ENCODE measurements around the gene NPM3. TPM values are rescaled to one million over a fixed set of nuclear protein-coding genes. Genes with fewer than 3 reads are reported as not detected.

Gene NPM3
- total and polyA plus RNA-seq, 2 of the 8 experiments (the other 6 are each of a cell fraction or from before 2014, with no cell fraction given), result 127 to 175 TPM

GRCh38 chr10:101785801-101786200 lies 2.6 kb upstream of the NPM3 start:
- Histone ChIP-seq H2BK20ac (ENCODE audit: low read length) (no peak overlapping the region), H3K79me2 (ENCODE audit: control insufficient read depth in 1 of 2, insufficient read depth in 2 of 2, low read length in 2 of 2) (peaks cover 0 to 8% of the 10 kb centered on the region in 2 experiments; a peak in 1 of 4 replicates), H3K27ac (ENCODE audit: low read depth, low read length) (no peak overlapping the region), H3K27me3 (replicated peaks in 1 of 4; ENCODE audit: control insufficient read depth in 3 of 4, extremely low read depth in 1 of 4, insufficient read depth in 3 of 4, low read length in 3 of 4) (peaks cover 0 to 1% (median under 1%) of the 10 kb centered on the region in 4 experiments; a peak in 2 of 7 replicates), H4K91ac (replicated peaks; ENCODE audit: insufficient read length, low read length) (no peak overlapping the region), H3K36me3 (ENCODE audit: control insufficient read depth in 2 of 4, insufficient read depth in 4 of 4, low read length in 3 of 4) (peaks cover 12 to 45% (median 36%) of the 10 kb centered on the region in 4 experiments), H2BK120ac (replicated peaks; ENCODE audit: low read depth, low read length) (no peak overlapping the region), H2BK12ac (ENCODE audit: low read depth, low read length) (no peak overlapping the region), H4K8ac (ENCODE audit: extremely low read depth, insufficient read depth, low read length) (no peak overlapping the region; the same call in 1 of the 2 replicates), H3K9ac (replicated peaks in 1 of 4; ENCODE audit: extremely low read depth in 1 of 4, low read depth in 3 of 4, low read length in 3 of 4) (no peak overlapping the region), H2BK5ac (ENCODE audit: low read depth, low read length) (no peak overlapping the region), H3K4me1 (replicated peaks in 1 of 4; ENCODE audit: control insufficient read depth in 3 of 4, insufficient read depth in 4 of 4, low read length in 3 of 4) (peaks cover 0 to 17% (median 9%) of the 10 kb centered on the region in 4 experiments; a peak in 6 of 7 replicates), H3K4me3 (ENCODE audit: extremely low read depth in 1 of 4, insufficient read depth in 2 of 4, low read depth in 3 of 4, low read length in 4 of 4) (no peak overlapping the region), H3K4me2 (ENCODE audit: insufficient read depth in 1 of 2, low read depth in 2 of 2, low read length in 2 of 2) (no peak overlapping the region), H3K23me2 (ENCODE audit: low read depth, low read length) (peaks cover 13% of the 10 kb centered on the region), H4K5ac (ENCODE audit: insufficient read length, low read depth, low read length) (no peak overlapping the region), H3K9me3 (ENCODE audit: insufficient read depth in 2 of 2, low read depth in 1 of 2, low read length in 1 of 2) (no peaks in the 10 kb centered on the region), H3K14ac (ENCODE audit: insufficient read length) (no peak overlapping the region), H2AK5ac (ENCODE audit: low read depth, low read length) (no peak overlapping the region), H3K18ac (ENCODE audit: extremely low read depth, low read length) (no peak overlapping the region), H2AFZ (ENCODE audit: low read length) (no peak overlapping the region), H3K4ac (replicated peaks; ENCODE audit: insufficient read length, low read depth, low read length) (no peak overlapping the region), H3K23ac (ENCODE audit: insufficient read length) (no peak overlapping the region), H3K56ac (replicated peaks; ENCODE audit: insufficient read length, low read depth, low read length) (no peak overlapping the region), H2BK15ac (ENCODE audit: low read length) (no peak overlapping the region), H3K79me1 (ENCODE audit: low read depth, low read length) (peaks cover 7% of the 10 kb centered on the region), H4K20me1 (replicated peaks in 1 of 2; ENCODE audit: control insufficient read depth in 1 of 2, insufficient read depth in 2 of 2, low read length in 2 of 2) (peaks cover 8 to 11% of the 10 kb centered on the region in 2 experiments)
- CTCF ChIA-PET (ENCODE audit: partially characterized antibody), result interaction anchor here (8.4 to 9.8 kb wide), 2 partner anchors 15 to 185 kb away, joined by 100 to 246 read pairs; no protein-coding TSS in a partner anchor
- DNase-seq (ENCODE audit: low read depth in 1 of 2, low spot score in 2 of 2) (no peak), FAIRE-seq (no peak)
- WGBS, 2 experiments (ENCODE audit: extremely low coverage in 1 of 2, insufficient coverage in 1 of 2, insufficient read length in 1 of 2, insufficient replicate concordance in 2 of 2, low coverage in 1 of 2, low lambda C conversion rate in 2 of 2, missing lambda C conversion rate in 1 of 2), result 93% methylated on average over 2 of the region's 2 CpGs; no CpG with 5 or more reads in 1 of the 2 experiments
- POLR2A ChIA-PET (ENCODE audit: partially characterized antibody), result interaction anchor here (1.2 to 9.1 kb wide), 4 partner anchors 12 to 31 kb away, joined by 3 to 66 read pairs (median 22); partner anchors contain the start of gene OGA
- TF ChIP-seq RNF2 (IDR thresholded peaks at IDR 0.05; ENCODE audit: borderline replicate concordance, low read depth, low read length, missing control alignments, poor library complexity, severe bottlenecking), result no peak
- TF ChIP-seq CREB1 (IDR thresholded peaks at IDR 0.05), result no peak
- no peak for TF ChIP-seq CBX5 (IDR thresholded peaks at IDR 0.05; ENCODE audit: low read depth, low read length)
- TF ChIP-seq KDM4A (IDR thresholded peaks at IDR 0.05; ENCODE audit: low read depth, low read length, severe bottlenecking), result no peak
- no peak for TF ChIP-seq POU5F1 (IDR thresholded peaks at IDR 0.05; ENCODE audit: low read depth, low read length)
- TF ChIP-seq SAP30 (IDR thresholded peaks at IDR 0.05; ENCODE audit: insufficient read depth, insufficient replicate concordance, low read length), result no peak
- TF ChIP-seq ATF2 (IDR thresholded peaks at IDR 0.05; ENCODE audit: low read length), result no peak
- no peak for TF ChIP-seq TAF7 (optimal IDR thresholded peaks at IDR 0.05; ENCODE audit: borderline replicate concordance, low read depth, low read length)
- TF ChIP-seq POLR2AphosphoS5 (IDR thresholded peaks at IDR 0.05; ENCODE audit: low read depth, low read length), result no peak
- TF ChIP-seq HDAC2 (IDR thresholded peaks at IDR 0.05; ENCODE audit: borderline replicate concordance in 1 of 2, low read depth in 2 of 2, low read length in 2 of 2), result no peak
- TF ChIP-seq TAF1 (IDR thresholded peaks at IDR 0.05; ENCODE audit: low read depth, low read length), result no peak

Measured in H1 (cell line).